Islet of Langerhans (tissue), 1 donor: ENCODE results near the gene KCNJ18.
"Not testable (repeated sequence)": the region's sequence is repeated elsewhere in the genome, so short reads cannot be mapped to it uniquely, and the experiment has no call there.

Experiments used
- FAIRE-seq: peaks from one replicate; lab custom pipeline; 2011; peaks lifted over from hg19 to GRCh38; lab: Jason Lieb, UNC

The KCNJ18 gene

GRCh38 chr17:21733931-21734330 lies 41.6 kb downstream of the KCNJ18 start:
- FAIRE-seq, result not testable (repeated sequence)

- FAIRE-seq, result not testable (repeated sequence)
Measured at GRCh38 chr17:21735814-21736213, 43.5 kb downstream of the KCNJ18 start.

GRCh38 chr17:21737015-21737580 lies 44.8 kb downstream of the KCNJ18 start:
- not testable (repeated sequence) for FAIRE-seq

- FAIRE-seq, result not testable (repeated sequence)
Measured at GRCh38 chr17:21738241-21738640, 45.9 kb downstream of the KCNJ18 start.

- FAIRE-seq, result not testable (repeated sequence)
Measured at GRCh38 chr17:21738877-21739474, 46.7 kb downstream of the KCNJ18 start.

GRCh38 chr17:21739485-21739884 lies 47.2 kb downstream of the KCNJ18 start:
- not testable (repeated sequence) for FAIRE-seq

GRCh38 chr17:21740836-21741235 lies 48.5 kb downstream of the KCNJ18 start:
- FAIRE-seq, result not testable (repeated sequence)

- FAIRE-seq, result not testable (repeated sequence)
Measured at GRCh38 chr17:21741520-21741919, 49.2 kb downstream of the KCNJ18 start.

- no peak for FAIRE-seq
Measured at GRCh38 chr17:21742326-21742725, 50.0 kb downstream of the KCNJ18 start.

- FAIRE-seq, result not testable (repeated sequence)
Measured at GRCh38 chr17:21744151-21744550, 51.8 kb downstream of the KCNJ18 start.

- not testable (repeated sequence) for FAIRE-seq
Measured at GRCh38 chr17:21744621-21745020, 52.3 kb downstream of the KCNJ18 start.

GRCh38 chr17:21745385-21746054 lies 53.2 kb downstream of the KCNJ18 start:
- not testable (repeated sequence) for FAIRE-seq

GRCh38 chr17:21746415-21746814 lies 54.1 kb downstream of the KCNJ18 start:
- not testable (repeated sequence) for FAIRE-seq

GRCh38 chr17:21747195-21747915 lies 55.0 kb downstream of the KCNJ18 start:
- not testable (repeated sequence) for FAIRE-seq

- FAIRE-seq, result not testable (repeated sequence)
Measured at GRCh38 chr17:21748686-21749085, 56.4 kb downstream of the KCNJ18 start.

GRCh38 chr17:21749696-21750531 lies 57.6 kb downstream of the KCNJ18 start:
- FAIRE-seq, result not testable (repeated sequence)

- not testable (repeated sequence) for FAIRE-seq
Measured at GRCh38 chr17:21751111-21751510, 58.8 kb downstream of the KCNJ18 start.
